HepG2 (cell line): ENCODE measurements around the gene ZNF428. TPM values are rescaled to one million over a fixed set of nuclear protein-coding genes. Genes with fewer than 3 reads are reported as not detected.

Experiments
- AKNA ChIP-seq: sonication (generic); formaldehyde crosslinking; IDR thresholded peaks from 2 replicates; pipeline ENCODE4 v1.4.0; 2020; ENCODE audit warnings: missing genetic modification reagents, borderline replicate concordance
- BRD4 ChIP-seq: sonication (generic); formaldehyde crosslinking; IDR thresholded peaks from 2 replicates; pipeline ENCODE4 v1.4.0; 2020; ENCODE audit warnings: missing genetic modification reagents
- DDIT3 ChIP-seq: sonication (generic); formaldehyde crosslinking; IDR thresholded peaks from 2 replicates; pipeline ENCODE4 v1.4.0; 2020; ENCODE audit warnings: mild to moderate bottlenecking, missing genetic modification reagents
- FLYWCH1 ChIP-seq: sonication (generic); formaldehyde crosslinking; IDR thresholded peaks from 2 replicates; pipeline ENCODE4 v1.8.1; 2023; ENCODE audit warnings: mild to moderate bottlenecking, missing genetic modification reagents
- HOXA7 ChIP-seq: sonication (generic); formaldehyde crosslinking; IDR thresholded peaks from 2 replicates; pipeline ENCODE4 v1.8.1; 2022; ENCODE audit warnings: mild to moderate bottlenecking, missing genetic modification reagents, moderate library complexity
- SMC3 ChIP-seq: IDR thresholded peaks from 2 replicates; pipeline ENCODE4 v1.6.1; 2011; ENCODE audit warnings: low read length, improper control_type of control experiment
- SP1 ChIP-seq, 2 experiments: fragments of 450-650 bp in 1 of 2; sonication (generic) in 1 of 2; formaldehyde crosslinking in 1 of 2; IDR thresholded peaks; 2 replicates each; pipeline versions ENCODE4 v1.4.0 to v1.6.1; 2016 to 2020; ENCODE audit warnings: missing genetic modification reagents in 1 of 2
- TAF15 ChIP-seq: fragments of 200-400 bp; formaldehyde crosslinking; IDR thresholded peaks from one replicate; pipeline ENCODE4 v1.6.1; 2018; ENCODE audit warnings: mild to moderate bottlenecking, low read depth, low read length; ENCODE audit not compliant: poor library complexity, severe bottlenecking
- YEATS4 ChIP-seq: sonication (generic); formaldehyde crosslinking; IDR thresholded peaks from 2 replicates; pipeline ENCODE4 v1.4.0; 2020; ENCODE audit warnings: missing genetic modification reagents, borderline replicate concordance
- ZBTB43 ChIP-seq: sonication (generic); formaldehyde crosslinking; conservative IDR thresholded peaks from 2 replicates; pipeline ENCODE4 v1.4.0; 2020; ENCODE audit warnings: missing genetic modification reagents
- ZNF18 ChIP-seq: sonication (generic); formaldehyde crosslinking; IDR thresholded peaks from 2 replicates; pipeline ENCODE4 v1.8.0; 2022; ENCODE audit warnings: mild to moderate bottlenecking, missing genetic modification reagents; ENCODE audit not compliant: insufficient replicate concordance
- ZNF512 ChIP-seq: sonication (generic); formaldehyde crosslinking; IDR thresholded peaks from 2 replicates; pipeline ENCODE4 v1.4.0; 2020; ENCODE audit warnings: mild to moderate bottlenecking, missing genetic modification reagents
- ZNF597 ChIP-seq: sonication (generic); formaldehyde crosslinking; IDR thresholded peaks from 2 replicates; pipeline ENCODE4 v1.5.0; 2020; ENCODE audit warnings: missing genetic modification reagents
- ZNF713 ChIP-seq: sonication (generic); formaldehyde crosslinking; IDR thresholded peaks from 2 replicates; pipeline ENCODE4 v1.4.0; 2020; ENCODE audit warnings: mild to moderate bottlenecking, missing genetic modification reagents
- ZNF75D ChIP-seq: sonication (generic); formaldehyde crosslinking; IDR thresholded peaks from 2 replicates; pipeline ENCODE4 v1.8.1; 2023; ENCODE audit warnings: missing genetic modification reagents, mild to moderate bottlenecking, borderline replicate concordance
- ZNF780A ChIP-seq: sonication (generic); formaldehyde crosslinking; IDR thresholded peaks from 2 replicates; pipeline ENCODE4 v1.8.0; 2022; ENCODE audit warnings: mild to moderate bottlenecking, missing genetic modification reagents, moderate library complexity
- ZSCAN9 ChIP-seq: IDR thresholded peaks from 2 replicates; pipeline ENCODE4 v1.6.1; 2016; ENCODE audit warnings: borderline replicate concordance
- polyA plus RNA-seq, 8 experiments: library from polyadenylated mRNA; depleted of rRNA in 3 of 8; stranded (reverse) in 7 of 8; unstranded in 1 of 8; fragments of >200 nt; fragmentation: Illumina TruSeq in 4 of 8; extraction: Trizol in 4 of 8; gene quantifications; 2 replicates each; pipeline versions ENCODE4 v1.2.1 to v1.2.3, GENCODE V29; 2011 to 2016; ENCODE audit warnings: low read depth in 4 of 8, missing spikeins in 1 of 8, mixed read lengths in 1 of 8; ENCODE audit not compliant: insufficient read depth in 1 of 8
- total RNA-seq, 5 experiments: library from RNA; depleted of rRNA; stranded (reverse); fragments of >200 nt; fragmentation: Illumina TruSeq; extraction: Trizol; gene quantifications; 2 replicates each; pipeline ENCODE4 v1.2.3, GENCODE V29; 2016; ENCODE audit warnings: low read depth in 1 of 5

ZNF428 gene
- total and polyA plus RNA-seq, 2 of the 13 experiments (the other 11 are each of a cell fraction or from before 2014, with no cell fraction given): 10.4 to 26.9 TPM

GRCh38 chr19:43619262-43620060 lies at the start of gene ZNF428 (continued):
- TF ChIP-seq ZNF18 (CRISPR knock-in tag) (peak; percentile 80), ZNF512 (CRISPR knock-in tag) (no peak), DDIT3 (CRISPR knock-in tag) (no peak), SMC3 (no peak), ZSCAN9 (CRISPR knock-in tag) (no peak; the same call in 1 of the 2 replicates), HOXA7 (CRISPR knock-in tag) (no peak), AKNA (peak; percentile 90), ZNF780A (CRISPR knock-in tag) (no peak), BRD4 (peak; percentile 78), SP1 (IDR thresholded peaks at IDR 0.05) (no peak), SP1 (CRISPR knock-in tag; IDR thresholded peaks at IDR 0.05) (no peak; the same call in 1 of the 2 replicates), TAF15 (no peak), ZNF597 (peak; percentile 72), FLYWCH1 (CRISPR knock-in tag) (no peak), YEATS4 (CRISPR knock-in tag) (peak; percentile 88), ZNF75D (CRISPR knock-in tag) (no peak), ZBTB43 (CRISPR knock-in tag) (peak; percentile 72; the same call in 1 of the 2 replicates), ZNF713 (CRISPR knock-in tag) (0 out of 2 replicates have a peak, but pooled peaks have one; percentile 75)
